ENCODE data around the gene TMEM26. TPM values are rescaled to one million over a fixed set of nuclear protein-coding genes. Genes with fewer than 3 reads are reported as not detected.

TMEM26 gene
- total and polyA plus RNA-seq, 9 of the 15 experiments (the other 6 are each of a cell fraction or from before 2014, with no cell fraction given): not detected

GRCh38 chr10:61455656-61456055 is 2.5 kb upstream of the TMEM26 start:
- Histone ChIP-seq H3K36me3 (ENCODE audit: control insufficient read depth, insufficient read depth, low read length) (no peaks in the 10 kb centered on the region), H3K27me3 (ENCODE audit: control insufficient read depth in 2 of 2, insufficient read depth in 2 of 2, low read length in 2 of 2) (peaks cover 2 to 20% of the 10 kb centered on the region in 2 experiments; a peak in 3 of 5 replicates), H3K4me1 (replicated peaks in 1 of 2; ENCODE audit: control insufficient read depth in 2 of 2, insufficient read depth in 2 of 2, low read length in 2 of 2) (peaks cover 0 to 10% of the 10 kb centered on the region in 2 experiments; a peak in 1 of 5 replicates), H3K9ac (ENCODE audit: insufficient read depth in 1 of 2, low read depth in 2 of 2, low read length in 2 of 2) (no peak overlapping the region), H3K27ac (ENCODE audit: extremely low read depth, low read depth, low read length) (no peak overlapping the region), H3K4me2 (ENCODE audit: insufficient read depth, low read length) (no peak overlapping the region), H4K20me1 (replicated peaks; ENCODE audit: control insufficient read depth, insufficient read depth, low read length) (no peaks in the 10 kb centered on the region), H3K9me1 (ENCODE audit: control insufficient read depth, insufficient read depth, low read length) (no peaks in the 10 kb centered on the region), H3K9me3 (replicated peaks; ENCODE audit: control insufficient read depth, insufficient read depth, low read depth, low read length) (no peaks in the 10 kb centered on the region), H2AFZ (ENCODE audit: low read depth, low read length) (0 out of 2 replicates have a peak overlapping the region, but pooled peaks have one; percentile 11), H3K4me3 (no peak overlapping the region), H3K79me2 (ENCODE audit: control insufficient read depth, insufficient read depth, low read length) (no peaks in the 10 kb centered on the region)
- POLR2A ChIA-PET: no interaction called here
- CTCF ChIA-PET (ENCODE audit: low intra/inter-chr PET ratio): no interaction called here
- in situ Hi-C loops (cut with MboI): no loop called here
- ATAC-seq: no peak
- FAIRE-seq: no peak
- WGBS (ENCODE audit: insufficient coverage, low coverage, missing lambda C conversion rate): 12% methylated on average over 8 of the region's 8 CpGs
- intact Hi-C loops (cut with micrococcal nuclease): no loop called here
- BruUV-seq (replicated peaks): no TSS peak
- no peak for DNase-seq (ENCODE audit: extremely low read depth in 1 of 4, low spot score in 3 of 4)
- TF ChIP-seq TBP (optimal IDR thresholded peaks at IDR 0.05; ENCODE audit: low read depth, low read length) (no peak), ZNF445 (CRISPR knock-in tag; IDR thresholded peaks at IDR 0.05; ENCODE audit: low read depth) (no peak), TAF7 (tag; IDR thresholded peaks at IDR 0.05) (no peak), ZNF263 (CRISPR knock-in tag; IDR thresholded peaks at IDR 0.05; ENCODE audit: borderline replicate concordance) (no peak), CBX8 (IDR thresholded peaks at IDR 0.05; ENCODE audit: borderline replicate concordance, extremely low read depth, low read depth, low read length, poor library complexity, severe bottlenecking) (no peak), FOXO4 (CRISPR knock-in tag; IDR thresholded peaks at IDR 0.05) (no peak), DNMT1 (IDR thresholded peaks at IDR 0.05) (no peak), NR4A1 (CRISPR knock-in tag; IDR thresholded peaks at IDR 0.05) (no peak), NR4A1 (tag; IDR thresholded peaks at IDR 0.05) (no peak), VEZF1 (CRISPR knock-in tag; IDR thresholded peaks at IDR 0.05) (no peak)
